Right cardiac atrium (tissue), 5 donors: ENCODE data around the gene ITGAD. TPM values are rescaled to one million over a fixed set of nuclear protein-coding genes. Genes with fewer than 3 reads are reported as not detected.

Experiments
- ATAC-seq, 2 donors: fragments of 200-7000 bp; cut with Tn5 transposase; one replicate each; pipeline versions ENCODE4 v1.8.0 to v1.9.1; 2020; ENCODE audit warnings: moderate library complexity in 2 of 2, mild to moderate bottlenecking in 1 of 2
- DNase-seq, 3 donors: peaks; one replicate each; pipeline ENCODE4 v3.0.0-alpha.2; 2020
- H3K27ac ChIP-seq: one replicate; pipeline ENCODE4 v1.5.1; 2013; ENCODE audit warnings: mild to moderate bottlenecking, low read length, control low read depth, moderate library complexity
- H3K27me3 ChIP-seq: one replicate; pipeline ENCODE4 v1.6.1; 2013; ENCODE audit not compliant: control insufficient read depth, insufficient read depth
- H3K4me1 ChIP-seq: one replicate; pipeline ENCODE4 v1.6.1; 2013; ENCODE audit warnings: low read length; ENCODE audit not compliant: control insufficient read depth, insufficient read depth
- H3K4me3 ChIP-seq: one replicate; pipeline ENCODE4 v1.5.1; 2013; ENCODE audit warnings: low read length, control low read depth
- H3K9me3 ChIP-seq: one replicate; pipeline ENCODE4 v1.6.1; 2013; ENCODE audit warnings: low read length; ENCODE audit not compliant: control insufficient read depth
- WGBS: extraction: QIAGEN DNeasy Blood & Tissue Kit; methylation state at CpG from one replicate; pipeline ENCODE4 v1.1.7; 2013; 5-methylcytosine and 5-hydroxymethylcytosine counted together
- intact Hi-C, 4 donors: fragments of 100-400 bp; cut with DNase I; formaldehyde crosslinking; loops; one replicate each; pipeline versions ENCODE4 v1.11.0 to v1.14.0; 2022 to 2023
- polyA plus RNA-seq: library from polyadenylated mRNA; stranded (reverse); fragments of 200-250 nt; gene quantifications from one replicate; pipeline ENCODE4 v1.2.3, GENCODE V29; 2013
- total RNA-seq, 4 donors: library from RNA; stranded (reverse); fragmentation: NEBNext Ultra II Directional; extraction: Animal tissue kit (Norgen Biotek cat#: 25700); gene quantifications; one replicate each; pipeline ENCODE4 v1.2.1, GENCODE V29; 2021
- donor health status: healthy with polysubstance abuse.
- donor health status: DM: no; HTN: yes; CAD: no.
- donor health status: DM: no; HTN: no; CAD: no.
- donor health status: DM: no; HTN: yes; CAD: no; lungs with severe emphysema.
- donor health status: DM: yes; HTN: yes; CAD: no.

The ITGAD gene
- total and polyA plus RNA-seq, 5 donors: not detected

DNA sequence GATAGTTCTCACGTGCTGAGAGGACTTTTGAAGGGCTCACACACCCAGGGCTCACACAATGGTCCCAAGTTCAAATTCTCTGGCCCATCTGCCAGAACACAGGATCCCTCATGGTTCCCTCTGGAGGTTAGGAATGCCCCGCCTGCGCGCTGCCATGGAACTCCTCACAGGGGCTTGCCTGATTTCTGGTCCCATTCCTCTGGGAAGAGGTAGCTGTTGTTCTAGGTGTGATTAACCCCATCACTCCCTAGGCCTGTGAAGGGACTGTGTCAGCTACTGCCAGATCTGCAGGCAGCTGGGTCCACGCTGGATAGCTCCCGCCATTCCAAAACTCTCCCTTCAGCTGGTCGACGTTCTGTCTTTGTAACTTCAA, 63.8 kb downstream of the ITGAD start:
- intact Hi-C loops: loop anchor here in 1 of 4 donors (10.0 kb wide), 1 partner anchor 472 kb away; the partner anchor contains the start of gene HSD3B7
- no peak overlapping the region for H3K4me3 ChIP-seq

DNA sequence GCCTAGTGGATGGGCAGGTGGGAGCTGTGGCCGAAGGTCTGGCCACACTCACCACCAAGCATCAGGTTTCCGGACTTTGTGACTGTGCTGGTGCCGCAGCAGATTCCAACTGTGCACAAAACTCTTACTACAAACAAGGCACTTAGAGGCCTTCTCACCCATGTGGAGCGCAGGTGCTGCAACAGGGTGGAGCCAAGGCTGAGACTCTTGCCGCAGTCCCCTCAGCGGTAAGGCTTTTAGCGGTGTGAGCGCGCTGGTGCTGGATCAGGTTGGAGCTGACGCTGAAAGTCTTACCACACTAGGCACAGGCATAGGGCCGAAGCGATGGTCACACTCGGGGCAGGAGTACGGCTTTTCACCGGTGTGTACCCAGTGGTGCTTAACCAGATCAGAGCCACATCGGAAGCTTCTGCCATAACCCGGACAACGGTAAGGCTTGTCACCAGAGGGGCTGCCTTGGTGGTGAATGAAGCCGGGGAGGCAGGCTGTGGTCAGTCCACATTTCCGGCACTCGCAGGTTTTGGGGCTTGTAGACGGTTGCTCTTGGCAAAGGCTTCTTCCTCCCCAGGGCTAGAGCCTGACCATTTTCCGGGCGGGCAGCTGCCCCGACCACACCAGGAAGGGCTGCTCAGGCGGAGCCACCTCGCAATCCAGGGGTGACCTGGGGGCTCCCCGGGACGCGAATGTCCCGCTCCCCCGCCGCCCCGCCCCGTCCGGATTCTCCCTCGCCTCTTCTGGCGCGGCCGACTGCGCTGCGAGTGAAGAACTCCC, 65.1 kb downstream of the ITGAD start:
- ATAC-seq: peak; percentile 2 to 29
- intact Hi-C loops: loop anchor here in 1 of 4 donors (10.0 kb wide), 1 partner anchor 473 kb away; the partner anchor contains the start of gene HSD3B7
- Histone ChIP-seq H3K4me3 (peak overlapping the region; percentile 58), H3K27me3 (no peaks in the 10 kb centered on the region), H3K27ac (peak overlapping the region; percentile 90), H3K4me1 (peaks cover 10% of the 10 kb centered on the region), H3K9me3 (no peaks in the 10 kb centered on the region)
- peak in 2 of 3 donors; percentile 86 to 87 for DNase-seq
- WGBS: 2% methylated on average over 42 of the region's 42 CpGs

More for the DNA sequence above, 63.8 kb downstream of the ITGAD start:
- DNase-seq (no peak), ATAC-seq (no peak)
- Histone ChIP-seq H3K9me3 (no peaks in the 10 kb centered on the region), H3K4me1 (peaks cover 16% of the 10 kb centered on the region), H3K27me3 (no peaks in the 10 kb centered on the region), H3K27ac (no peak overlapping the region)
- WGBS: 74% methylated on average over 8 of the region's 8 CpGs

DNA sequence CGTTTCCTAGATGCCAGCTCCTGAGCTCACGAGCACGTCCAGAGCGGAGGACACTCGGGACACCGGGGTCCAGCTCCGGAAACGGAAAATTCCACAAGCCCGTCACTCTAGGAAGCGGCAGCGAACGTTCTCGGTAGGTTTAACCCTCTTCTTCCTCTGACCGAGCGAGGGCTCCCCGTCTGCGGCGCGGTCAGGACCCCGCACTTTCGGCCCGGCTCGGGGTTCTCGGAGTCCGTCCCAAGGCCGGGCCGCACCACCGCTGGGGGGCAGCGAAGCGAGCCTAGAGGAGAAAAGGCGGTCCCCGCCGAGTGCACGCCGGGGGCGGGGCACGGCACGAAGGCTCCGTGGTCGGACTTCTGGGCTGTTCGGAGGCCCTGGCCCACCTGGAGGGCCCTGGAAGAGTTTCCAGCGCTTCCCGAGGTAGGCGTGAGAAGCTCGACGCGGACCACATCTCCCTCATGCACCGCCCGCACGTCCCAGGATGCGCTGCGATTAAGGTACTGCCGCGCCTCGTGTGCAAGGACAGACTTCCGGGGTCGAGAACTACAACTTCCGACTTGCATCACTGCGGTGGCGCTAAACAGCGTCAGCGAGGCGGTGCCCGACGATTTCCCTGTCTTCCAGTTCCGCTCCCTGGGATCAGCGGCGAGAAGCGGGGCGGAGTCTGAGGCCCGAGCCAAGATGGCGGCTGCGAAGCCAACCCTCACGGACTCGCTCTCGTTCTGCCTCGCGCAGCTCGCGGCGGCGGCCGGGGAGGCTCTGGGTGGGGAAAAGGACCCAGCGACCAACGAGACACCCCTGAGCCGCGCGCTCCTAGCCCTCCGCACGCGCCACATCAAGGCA, 65.9 kb downstream of the ITGAD start, which contains the start of gene ARMC5:
ARMC5 (plus strand) TSS at position 658 of the 843 bp plus-strand sequence; CDS start at position 682, 24 bp downstream.
- peaks cover 6% of the 10 kb centered on the region for H3K4me1 ChIP-seq
- DNase-seq (peak; percentile 98 to 99 (median 99)), ATAC-seq (peak; percentile 89 to 92)
- H3K4me3 ChIP-seq: peak within 1 kb of the TSS; percentile 58
- no peaks in the 10 kb centered on the region for H3K27me3 ChIP-seq
- H3K9me3 ChIP-seq: no peaks in the 10 kb centered on the region
- H3K27ac ChIP-seq: peak within 1 kb of the TSS; percentile 90
- intact Hi-C loops: loop anchor here in 1 of 4 donors (10.0 kb wide), 1 partner anchor 474 kb away; the partner anchor contains the start of gene HSD3B7
- under 1% methylated on average over 91 of the region's 91 CpGs for WGBS

DNA sequence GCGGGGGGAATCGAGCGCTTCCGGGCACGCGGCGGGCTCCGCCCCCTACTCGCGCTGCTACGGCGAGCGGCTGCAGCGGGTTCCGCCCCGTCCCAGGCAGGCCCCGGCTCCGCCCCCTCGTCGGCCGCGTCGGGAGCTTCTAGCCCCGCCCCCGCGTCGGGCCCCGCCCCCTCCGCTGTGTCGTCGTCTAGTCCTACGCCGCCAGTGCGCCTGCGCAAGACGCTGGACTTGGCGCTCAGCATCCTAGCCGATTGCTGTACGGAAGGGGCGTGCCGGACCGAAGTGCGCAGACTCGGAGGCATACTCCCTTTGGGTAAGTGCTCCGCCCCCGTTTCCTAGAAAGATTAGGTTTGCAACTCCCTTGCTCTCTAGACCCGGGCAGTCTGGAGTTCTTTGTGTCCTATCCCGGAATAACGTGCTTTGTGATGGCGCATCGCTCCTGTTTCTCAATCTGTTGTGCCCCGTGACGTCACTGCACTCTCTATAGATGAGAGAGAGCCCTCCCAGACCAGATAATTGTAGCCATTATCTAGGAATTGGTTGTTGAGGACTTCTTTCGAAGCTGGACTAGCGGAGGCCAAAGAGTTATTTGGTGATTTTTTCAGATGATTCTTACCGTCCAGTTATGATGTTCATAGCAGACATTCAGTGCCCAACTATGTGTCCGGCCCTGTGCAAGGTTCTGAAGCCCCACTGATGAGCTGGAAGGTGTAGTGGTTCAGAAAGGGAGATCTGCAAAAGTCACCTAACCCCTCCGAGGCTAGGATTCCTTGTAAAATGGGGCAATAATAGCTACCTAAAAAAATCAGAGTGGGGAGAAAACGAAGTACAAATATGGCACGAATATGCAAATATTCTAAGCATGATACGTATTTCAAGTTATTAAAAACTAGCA, 66.8 kb downstream of the ITGAD start:
- peaks cover 6% of the 10 kb centered on the region for H3K4me1 ChIP-seq
- WGBS: 2% methylated on average over 61 of the region's 61 CpGs
- intact Hi-C loops: loop anchor here in 1 of 4 donors (10.0 kb wide), 1 partner anchor 475 kb away; the partner anchor contains the start of gene HSD3B7

DNA sequence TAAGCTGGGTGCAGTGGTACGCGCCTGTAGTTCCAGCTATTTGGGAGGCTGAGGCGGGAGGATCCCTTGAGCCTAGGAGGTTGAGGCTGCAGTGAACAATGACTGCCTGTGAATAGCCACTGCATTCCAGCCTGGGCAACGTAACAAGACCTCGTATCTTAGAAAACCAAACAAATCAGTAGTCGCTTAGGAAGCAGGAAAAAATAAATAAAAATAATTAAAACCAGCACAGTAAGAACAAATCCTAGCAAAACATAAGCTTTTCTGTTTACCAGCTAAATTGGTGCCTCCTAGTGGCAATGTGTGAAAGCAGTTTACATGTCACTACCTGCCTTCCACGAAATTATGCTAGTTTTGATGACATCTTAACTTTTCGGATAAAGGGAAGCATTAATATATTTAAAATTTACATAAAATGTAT, 67.5 kb downstream of the ITGAD start:
- no peak overlapping the region for H3K4me3 ChIP-seq
- no peak for DNase-seq
- peak overlapping the region; percentile 84 for H3K27ac ChIP-seq
- peaks cover 4% of the 10 kb centered on the region for H3K4me1 ChIP-seq
- no peaks in the 10 kb centered on the region for H3K27me3 ChIP-seq
- intact Hi-C loops: no loop called here
- ATAC-seq: no peak
- WGBS: 53% methylated on average over 8 of the region's 8 CpGs
- H3K9me3 ChIP-seq: no peaks in the 10 kb centered on the region

More for the DNA sequence above, 66.8 kb downstream of the ITGAD start:
- Histone ChIP-seq H3K27ac (peak overlapping the region; percentile 90), H3K27me3 (no peaks in the 10 kb centered on the region), H3K9me3 (no peaks in the 10 kb centered on the region), H3K4me3 (peak overlapping the region; percentile 58)
- DNase-seq: peak; percentile 100
- peak; percentile 93 for ATAC-seq

DNA sequence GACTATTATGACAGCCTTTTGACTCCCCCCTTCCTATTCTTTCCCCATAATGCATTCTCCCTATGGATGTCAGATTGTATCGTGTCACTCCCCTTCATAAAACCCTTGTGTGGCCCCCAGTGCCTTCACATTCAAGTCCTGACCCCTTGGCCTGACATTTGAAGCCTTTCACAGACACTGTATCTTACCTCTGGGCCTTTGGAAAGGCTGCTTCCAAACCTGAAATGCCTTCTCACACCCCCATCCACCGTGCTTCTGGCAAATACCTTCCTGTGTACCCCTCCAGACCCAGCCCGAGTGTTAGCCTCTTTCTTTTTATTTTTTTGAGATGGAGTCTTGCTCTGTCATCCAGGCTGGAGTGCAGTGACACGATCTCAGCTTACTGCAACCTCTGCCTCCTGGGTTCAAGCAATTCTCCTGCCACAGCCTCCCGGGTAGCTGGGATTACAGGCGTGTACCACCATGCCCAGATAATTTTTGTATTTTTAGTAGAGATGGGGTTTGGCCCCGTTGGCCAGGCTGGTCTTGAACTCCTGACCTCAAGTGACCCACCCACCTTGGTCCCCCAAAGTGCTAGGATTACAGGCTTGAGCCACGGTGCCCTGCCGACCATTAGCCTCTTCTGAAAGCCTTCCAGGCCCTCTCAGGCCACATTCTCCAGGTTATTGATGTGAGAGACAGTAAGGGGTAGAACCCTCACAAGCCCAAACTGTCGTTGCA, 68.2 kb downstream of the ITGAD start:
- DNase-seq (no peak), ATAC-seq (no peak)
- H3K27ac ChIP-seq: no peak overlapping the region
- H3K4me1 ChIP-seq: peaks cover 4% of the 10 kb centered on the region
- no peak overlapping the region for H3K4me3 ChIP-seq
- 87% methylated on average over 10 of the region's 10 CpGs for WGBS
- no peaks in the 10 kb centered on the region for H3K9me3 ChIP-seq
- H3K27me3 ChIP-seq: no peaks in the 10 kb centered on the region
- intact Hi-C loops: no loop called here

DNA sequence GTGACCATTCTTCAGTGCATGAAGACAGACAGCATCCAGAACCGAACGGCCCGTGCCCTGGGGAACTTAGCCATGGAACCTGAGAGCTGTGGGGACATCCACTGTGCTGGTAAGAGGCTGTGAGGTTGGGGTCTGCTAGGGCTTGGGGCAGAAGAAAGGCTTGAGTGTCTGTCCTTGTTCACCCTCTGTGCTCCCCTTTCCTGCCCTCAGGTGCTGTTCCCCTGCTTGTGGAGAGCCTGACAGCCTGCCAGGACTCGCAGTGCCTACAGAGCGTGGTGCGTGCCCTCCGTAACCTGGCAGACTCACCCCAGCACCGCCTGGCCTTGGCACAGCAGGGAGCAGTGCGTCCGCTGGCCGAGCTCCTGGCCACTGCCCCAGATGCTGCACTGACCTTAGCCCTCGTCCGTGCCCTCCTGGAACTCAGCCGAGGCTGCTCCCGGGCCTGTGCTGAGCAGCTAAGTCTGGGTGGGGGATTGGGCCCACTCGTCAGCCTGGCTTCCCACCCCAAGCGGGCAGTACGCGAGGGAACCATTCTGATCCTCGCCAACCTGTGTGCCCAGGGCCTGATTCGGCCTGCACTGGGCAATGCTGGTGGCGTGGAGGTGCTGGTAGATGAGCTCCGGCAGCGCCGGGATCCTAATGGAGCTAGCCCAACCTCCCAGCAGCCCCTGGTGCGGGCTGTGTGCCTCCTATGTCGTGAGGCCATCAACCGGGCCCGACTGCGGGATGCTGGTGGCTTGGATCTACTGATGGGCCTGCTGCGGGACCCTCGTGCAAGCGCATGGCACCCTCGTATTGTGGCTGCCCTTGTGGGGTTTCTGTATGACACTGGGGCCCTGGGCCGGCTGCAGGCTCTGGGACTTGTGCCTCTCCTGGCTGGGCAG, 69.0 kb downstream of the ITGAD start:
- DNase-seq (no peak), ATAC-seq (no peak)
- no peaks in the 10 kb centered on the region for H3K27me3 ChIP-seq
- no peaks in the 10 kb centered on the region for H3K9me3 ChIP-seq
- peaks cover under 1% of the 10 kb centered on the region for H3K4me1 ChIP-seq
- no peak overlapping the region for H3K4me3 ChIP-seq
- 92% methylated on average over 35 of the region's 35 CpGs for WGBS
- H3K27ac ChIP-seq: no peak overlapping the region
- intact Hi-C loops: no loop called here

DNA sequence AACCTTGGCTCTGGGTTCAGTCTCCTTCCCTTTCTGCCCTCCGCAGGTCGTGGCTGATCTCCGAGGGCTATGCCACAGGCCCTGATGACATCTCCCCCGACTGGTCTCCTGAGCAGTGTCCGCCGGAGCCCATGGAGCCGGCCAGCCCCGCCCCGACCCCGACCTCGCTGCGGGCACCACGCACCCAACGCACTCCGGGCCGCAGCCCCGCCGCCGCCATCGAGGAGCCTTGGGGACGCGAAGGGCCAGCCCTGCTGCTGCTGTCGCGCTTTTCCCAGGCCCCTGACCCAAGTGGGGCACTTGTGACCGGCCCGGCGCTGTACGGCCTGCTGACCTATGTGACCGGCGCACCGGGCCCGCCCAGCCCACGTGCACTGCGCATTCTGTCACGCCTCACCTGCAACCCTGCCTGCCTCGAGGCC, 71.2 kb downstream of the ITGAD start:
- Histone ChIP-seq H3K4me3 (no peak overlapping the region), H3K9me3 (no peaks in the 10 kb centered on the region), H3K27me3 (no peaks in the 10 kb centered on the region), H3K4me1 (no peaks in the 10 kb centered on the region), H3K27ac (no peak overlapping the region)
- no peak for DNase-seq
- WGBS: 96% methylated on average over 36 of the region's 36 CpGs
- ATAC-seq: no peak
- intact Hi-C loops: no loop called here

DNA sequence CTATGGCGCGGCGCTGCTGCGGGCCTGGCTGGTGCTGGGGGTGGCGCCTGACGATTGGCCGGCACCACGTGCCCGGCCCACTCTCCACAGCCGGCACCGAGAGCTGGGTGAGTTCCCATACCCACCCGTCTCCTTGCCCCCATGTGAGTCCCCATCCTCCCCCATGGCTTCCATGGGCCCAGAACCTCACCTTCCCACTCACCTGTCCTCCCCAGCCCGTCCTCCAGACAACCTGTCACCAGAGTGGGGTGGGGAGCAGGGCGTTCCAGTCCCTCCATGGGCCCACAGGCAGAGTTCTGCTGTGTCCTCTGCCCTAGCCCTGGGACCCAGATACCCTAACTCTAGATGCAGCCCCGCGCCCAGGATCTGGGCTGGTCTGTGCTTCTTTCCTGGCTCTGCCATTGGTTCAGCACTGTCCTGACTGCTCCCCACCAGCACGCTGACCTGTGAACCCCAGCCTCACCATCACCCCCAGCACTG, 71.7 kb downstream of the ITGAD start:
- no peak overlapping the region for H3K27ac ChIP-seq
- H3K4me3 ChIP-seq: no peak overlapping the region
- ATAC-seq: no peak
- intact Hi-C loops: no loop called here
- H3K27me3 ChIP-seq: no peaks in the 10 kb centered on the region
- no peaks in the 10 kb centered on the region for H3K9me3 ChIP-seq
- H3K4me1 ChIP-seq: no peaks in the 10 kb centered on the region
- DNase-seq: no peak
- 91% methylated on average over 17 of the region's 17 CpGs for WGBS
